HEK293 (cell line): ENCODE results near the gene HOXD1.

Experiments
- CTCF ChIP-seq: fragments of 450-650 bp; formaldehyde crosslinking; IDR thresholded peaks from 2 replicates; pipeline ENCODE4 v1.5.1; 2016; ENCODE audit warnings: missing biosample characterization, missing genetic modification characterization
- KLF1 ChIP-seq: fragments of 450-650 bp; formaldehyde crosslinking; IDR thresholded peaks from 2 replicates; pipeline ENCODE4 v1.5.1; 2016; ENCODE audit warnings: missing biosample characterization, missing genetic modification characterization
- OVOL3 ChIP-seq: fragments of 450-650 bp; formaldehyde crosslinking; IDR thresholded peaks from 2 replicates; pipeline ENCODE4 v1.5.1; 2016; ENCODE audit warnings: missing biosample characterization, missing genetic modification characterization
- SETDB1 ChIP-seq: IDR thresholded peaks from one replicate; pipeline ENCODE4 v1.6.1; 2017; ENCODE audit warnings: mild to moderate bottlenecking, low read length, moderate library complexity, mixed read lengths; ENCODE audit not compliant: insufficient read length
- ZBTB49 ChIP-seq: fragments of 450-650 bp; formaldehyde crosslinking; IDR thresholded peaks from 2 replicates; pipeline ENCODE4 v1.5.1; 2016; ENCODE audit warnings: missing biosample characterization, missing genetic modification characterization, low read depth
- ZFP69B ChIP-seq: fragments of 450-650 bp; formaldehyde crosslinking; IDR thresholded peaks from 2 replicates; pipeline ENCODE4 v1.5.1; 2016; ENCODE audit warnings: missing biosample characterization, missing genetic modification characterization
- ZNF335 ChIP-seq: fragments of 450-650 bp; formaldehyde crosslinking; conservative IDR thresholded peaks from 2 replicates; pipeline ENCODE4 v1.5.1; 2016; ENCODE audit warnings: missing biosample characterization, missing genetic modification characterization
- ZNF544 ChIP-seq: fragments of 450-650 bp; formaldehyde crosslinking; IDR thresholded peaks from 2 replicates; pipeline ENCODE4 v1.5.0; 2017; ENCODE audit warnings: missing biosample characterization, missing genetic modification characterization

GRCh38 chr2:176158855-176159662 lies 29.4 kb upstream of the HOXD1 start:
- TF ChIP-seq CTCF (tag by site-specific recombination) (no peak), ZNF335 (tag by site-specific recombination) (no peak), SETDB1 (no peak), ZBTB49 (no peak), ZFP69B (tag by site-specific recombination) (no peak), KLF1 (tag by site-specific recombination) (no peak), ZNF544 (tag by site-specific recombination) (no peak), OVOL3 (tag by site-specific recombination) (no peak)
